ENCODE measurements around the gene GSTM3.

Gene GSTM3

GRCh38 chr1:109777980-109778625 is 37.3 kb upstream of the GSTM3 start:
- Histone ChIP-seq H3K4me1 (peaks cover 0 to 17% (median 12%) of the 10 kb centered on the region in 4 donors), H3K27me3 (no peaks in the 10 kb centered on the region), H3K36me3 (no peaks in the 10 kb centered on the region), H3K4me3 (no peak overlapping the region), H3K27ac (no peak overlapping the region), H3K9me3 (no peaks in the 10 kb centered on the region)
- no peak for TF ChIP-seq CTCF (IDR thresholded peaks at IDR 0.05)
- DNase-seq = peak; percentile 18 to 48
- intact Hi-C loops (cut with DNase I; ENCODE audit: low total_unique reads) = loop anchor here (1.0 kb wide), 1 partner anchor 206 kb away; the partner anchor contains the start of gene AHCYL1

GRCh38 chr1:109777436-109777835 is 36.6 kb upstream of the GSTM3 start:
- Histone ChIP-seq H3K9me3 (no peaks in the 10 kb centered on the region), H3K4me1 (peaks cover 0 to 10% (median 6%) of the 10 kb centered on the region in 4 donors), H3K4me3 (no peak overlapping the region), H3K27ac (peak overlapping the region in 1 of 2 donors; percentile 1), H3K27me3 (no peaks in the 10 kb centered on the region), H3K36me3 (no peaks in the 10 kb centered on the region)
- intact Hi-C loops (cut with DNase I; ENCODE audit: low total_unique reads) = loop anchor here (1.0 kb wide), 1 partner anchor 207 kb away; the partner anchor contains the start of gene AHCYL1
- no peak for TF ChIP-seq CTCF (IDR thresholded peaks at IDR 0.05)
- peak; percentile 19 to 57 for DNase-seq

- intact Hi-C loops (cut with DNase I; ENCODE audit: low total_unique reads) = loop anchor here (1.0 kb wide), 1 partner anchor 207 kb away; the partner anchor contains the start of gene AHCYL1
- peaks cover 0 to 7% (median 2%) of the 10 kb centered on the region in 4 donors for H3K4me1 ChIP-seq
- DNase-seq = peak; percentile 75 to 88
- H3K27me3 ChIP-seq = no peaks in the 10 kb centered on the region
- H3K27ac ChIP-seq = peak overlapping the region; percentile 1 to 16
- H3K9me3 ChIP-seq = no peaks in the 10 kb centered on the region
- no peaks in the 10 kb centered on the region for H3K36me3 ChIP-seq
- TF ChIP-seq CTCF (IDR thresholded peaks at IDR 0.05) = peak; percentile 95 to 99
- H3K4me3 ChIP-seq = no peak overlapping the region
These were observed 36.1 kb upstream of the GSTM3 start for GRCh38 chr1:109776911-109777310.

- no peaks in the 10 kb centered on the region for H3K36me3 ChIP-seq
- intact Hi-C loops (cut with DNase I; ENCODE audit: low total_unique reads) = no loop called here
- H3K27ac ChIP-seq = no peak overlapping the region
- no peaks in the 10 kb centered on the region for H3K27me3 ChIP-seq
- peaks cover 0 to 7% (median 2%) of the 10 kb centered on the region in 4 donors for H3K4me1 ChIP-seq
- no peaks in the 10 kb centered on the region for H3K9me3 ChIP-seq
- no peak overlapping the region for H3K4me3 ChIP-seq
- DNase-seq = peak; percentile 18 to 62
- TF ChIP-seq CTCF (IDR thresholded peaks at IDR 0.05) = no peak
These were observed 35.5 kb upstream of the GSTM3 start for GRCh38 chr1:109776206-109776835.

DNA sequence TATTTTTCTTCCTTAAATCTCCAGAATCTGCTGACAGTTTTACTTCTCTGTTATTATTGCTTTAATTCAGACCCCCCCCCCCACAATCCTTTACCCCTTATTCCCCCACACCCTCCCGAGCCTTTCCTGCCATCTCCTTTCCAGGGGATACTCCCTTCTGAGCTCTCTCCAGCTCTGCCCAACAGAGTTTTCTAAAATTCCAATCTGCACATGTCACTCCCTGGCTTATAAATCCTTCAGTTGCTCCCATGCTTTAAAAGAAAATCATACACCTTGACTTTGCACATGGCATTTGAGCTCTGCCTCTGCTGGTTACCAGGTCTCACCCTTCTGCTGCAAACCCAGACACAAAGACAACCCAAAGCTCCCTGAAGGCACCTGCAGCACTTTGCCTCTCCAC is 34.6 kb upstream of the GSTM3 start:
- Histone ChIP-seq H3K36me3 (no peaks in the 10 kb centered on the region), H3K27me3 (no peaks in the 10 kb centered on the region), H3K27ac (no peak overlapping the region), H3K4me1 (peaks cover 0 to 7% (median 2%) of the 10 kb centered on the region in 4 donors), H3K9me3 (no peaks in the 10 kb centered on the region), H3K4me3 (no peak overlapping the region)
- TF ChIP-seq CTCF (IDR thresholded peaks at IDR 0.05) = no peak
- DNase-seq = no peak
- intact Hi-C loops (cut with DNase I; ENCODE audit: low total_unique reads) = no loop called here
